Measurements from ENCODE around the gene APLN. TPM values are rescaled to one million over a fixed set of nuclear protein-coding genes. Genes with fewer than 3 reads are reported as not detected.

Gene APLN, protein sequence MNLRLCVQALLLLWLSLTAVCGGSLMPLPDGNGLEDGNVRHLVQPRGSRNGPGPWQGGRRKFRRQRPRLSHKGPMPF
- total RNA-seq, result 15.9 TPM
- long read RNA-seq, transcript APLN-201 (3 exons, 3,205 nt), result major isoform, 12 of 29 reads
- long read RNA-seq, partial matches to known transcripts, result 15 of 29 reads
- long read RNA-seq, other reads (novel, unspliced or antisense), result 2 of 29 reads

DNA sequence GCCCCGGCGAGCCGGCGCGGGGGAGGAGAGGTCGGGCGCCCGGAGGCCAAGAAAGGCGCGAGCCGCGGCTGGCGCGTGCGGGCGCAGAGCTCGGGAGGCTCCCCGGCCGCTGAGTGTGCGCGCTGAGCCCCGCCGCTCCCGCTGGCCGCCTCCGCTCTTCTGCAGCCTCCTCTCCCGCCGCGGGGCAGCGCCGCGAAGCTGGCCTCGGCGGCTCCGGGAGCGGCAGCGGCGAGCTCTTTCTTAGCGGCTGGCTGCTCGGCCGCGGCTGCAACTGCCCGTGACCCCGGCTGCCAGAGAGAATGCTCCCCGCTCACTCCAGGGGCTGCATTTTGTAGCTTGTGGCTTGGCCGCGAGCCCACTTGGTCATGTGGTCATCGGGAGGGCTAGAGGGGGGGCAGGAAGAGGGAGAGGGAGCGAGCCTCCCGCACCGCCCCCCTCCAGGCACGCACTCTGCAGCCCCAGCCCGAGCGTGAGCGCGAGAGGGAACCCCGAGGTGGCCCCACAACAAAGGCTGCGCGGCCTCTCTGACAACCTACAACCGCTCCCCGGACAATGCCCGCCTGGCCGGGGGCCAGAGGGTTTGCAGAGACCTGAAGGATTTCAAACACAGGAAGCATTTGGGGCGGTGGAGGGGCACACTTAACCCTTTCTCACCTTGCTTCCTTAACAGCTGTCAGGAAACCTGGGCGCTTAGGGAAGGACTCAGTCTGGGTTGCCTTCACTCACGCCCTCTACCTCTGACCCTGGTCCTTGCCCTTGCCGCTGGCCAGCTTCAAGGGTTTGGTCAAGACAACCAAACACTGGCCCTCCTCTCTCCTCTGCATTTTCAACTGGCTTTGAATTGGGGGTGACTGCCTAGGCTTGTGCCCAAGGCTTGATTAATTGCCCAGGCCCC, at the start of gene APLN:
APLN (minus strand) TSS at position 305 of the 895 bp plus-strand sequence. CDS start 326 bp downstream, outside the sequence.
- intact Hi-C loops (cut with micrococcal nuclease), result no loop called here
- DNase-seq, result peak; percentile 58
- H3K27ac ChIP-seq (replicated peaks), result peak within 1 kb of the TSS; percentile 80

DNA sequence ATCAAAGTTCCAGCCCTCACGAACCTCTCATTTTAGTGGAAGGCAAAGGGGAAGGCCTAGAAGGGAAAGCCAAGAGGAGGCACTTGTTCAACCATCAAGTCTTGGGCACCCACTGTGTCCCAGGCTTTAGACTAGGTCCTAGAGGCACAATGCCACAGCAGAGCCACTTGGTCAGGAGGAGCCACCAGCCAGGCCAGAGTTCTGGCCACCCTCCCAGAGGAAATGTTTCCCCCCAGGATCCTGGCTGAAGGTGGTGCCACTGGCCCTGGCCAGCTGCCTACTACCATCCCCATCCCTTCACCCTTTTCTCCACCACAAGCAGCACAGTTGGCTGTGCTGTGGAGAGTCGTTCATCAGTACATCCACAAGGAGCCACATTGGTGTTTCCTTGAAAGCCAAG, 49.7 kb upstream of the APLN start:
- H3K27ac ChIP-seq (replicated peaks), result no peak overlapping the region
- DNase-seq, result no peak
- no peaks in the 10 kb centered on the region for H3K9me3 ChIP-seq (replicated peaks)
- TF ChIP-seq, protein P1, sequence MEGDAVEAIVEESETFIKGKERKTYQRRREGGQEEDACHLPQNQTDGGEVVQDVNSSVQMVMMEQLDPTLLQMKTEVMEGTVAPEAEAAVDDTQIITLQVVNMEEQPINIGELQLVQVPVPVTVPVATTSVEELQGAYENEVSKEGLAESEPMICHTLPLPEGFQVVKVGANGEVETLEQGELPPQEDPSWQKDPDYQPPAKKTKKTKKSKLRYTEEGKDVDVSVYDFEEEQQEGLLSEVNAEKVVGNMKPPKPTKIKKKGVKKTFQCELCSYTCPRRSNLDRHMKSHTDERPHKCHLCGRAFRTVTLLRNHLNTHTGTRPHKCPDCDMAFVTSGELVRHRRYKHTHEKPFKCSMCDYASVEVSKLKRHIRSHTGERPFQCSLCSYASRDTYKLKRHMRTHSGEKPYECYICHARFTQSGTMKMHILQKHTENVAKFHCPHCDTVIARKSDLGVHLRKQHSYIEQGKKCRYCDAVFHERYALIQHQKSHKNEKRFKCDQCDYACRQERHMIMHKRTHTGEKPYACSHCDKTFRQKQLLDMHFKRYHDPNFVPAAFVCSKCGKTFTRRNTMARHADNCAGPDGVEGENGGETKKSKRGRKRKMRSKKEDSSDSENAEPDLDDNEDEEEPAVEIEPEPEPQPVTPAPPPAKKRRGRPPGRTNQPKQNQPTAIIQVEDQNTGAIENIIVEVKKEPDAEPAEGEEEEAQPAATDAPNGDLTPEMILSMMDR (IDR thresholded peaks at IDR 0.05; ENCODE audit: borderline replicate concordance), result no peak
- peaks cover 13% of the 10 kb centered on the region for H3K4me1 ChIP-seq
- H3K4me3 ChIP-seq, result no peak overlapping the region
- H3K27me3 ChIP-seq (ENCODE audit: low read depth), result no peaks in the 10 kb centered on the region
- intact Hi-C loops (cut with micrococcal nuclease), result no loop called here
- H3K36me3 ChIP-seq, result no peaks in the 10 kb centered on the region

More for the DNA sequence above, at the start of gene APLN:
- H3K9me3 ChIP-seq (replicated peaks), result no peaks in the 10 kb centered on the region
- TF ChIP-seq, protein P1 (IDR thresholded peaks at IDR 0.05; ENCODE audit: borderline replicate concordance), result no peak
- H3K4me3 ChIP-seq, result peak within 1 kb of the TSS; percentile 68
- no peaks in the 10 kb centered on the region for H3K27me3 ChIP-seq (ENCODE audit: low read depth)
- no peaks in the 10 kb centered on the region for H3K36me3 ChIP-seq
- peaks cover 37% of the 10 kb centered on the region for H3K4me1 ChIP-seq

DNA sequence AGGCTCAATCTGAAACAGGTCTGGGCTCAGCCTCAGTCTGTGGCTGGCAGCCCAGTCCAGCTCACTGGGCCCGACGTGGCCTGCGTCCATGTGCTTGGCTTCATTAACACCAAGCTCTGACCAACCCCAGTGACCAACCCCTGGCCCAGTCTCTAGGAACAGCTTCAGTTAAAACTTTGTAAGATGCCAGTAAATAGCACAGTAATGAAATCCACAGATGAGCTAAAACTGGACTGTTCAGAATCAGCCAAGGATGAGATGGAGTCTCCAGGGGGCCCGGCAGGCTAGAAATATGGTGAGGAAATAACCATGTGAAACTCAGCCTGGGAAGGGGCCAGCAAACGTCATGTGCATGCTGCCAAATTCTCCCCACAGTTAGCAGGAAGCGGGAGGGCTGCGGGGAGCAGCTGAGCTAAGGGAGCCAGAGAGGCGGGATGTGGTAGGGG, 46.9 kb upstream of the APLN start:
- Histone ChIP-seq H3K36me3 (no peaks in the 10 kb centered on the region), H3K9me3 (replicated peaks) (no peaks in the 10 kb centered on the region), H3K27me3 (ENCODE audit: low read depth) (no peaks in the 10 kb centered on the region), H3K4me1 (peaks cover 13% of the 10 kb centered on the region), H3K4me3 (no peak overlapping the region), H3K27ac (replicated peaks) (peak overlapping the region; percentile 58)
- TF ChIP-seq, protein P1 (IDR thresholded peaks at IDR 0.05; ENCODE audit: borderline replicate concordance), result no peak
- peak; percentile 79 for DNase-seq
- intact Hi-C loops (cut with micrococcal nuclease), result no loop called here

DNA sequence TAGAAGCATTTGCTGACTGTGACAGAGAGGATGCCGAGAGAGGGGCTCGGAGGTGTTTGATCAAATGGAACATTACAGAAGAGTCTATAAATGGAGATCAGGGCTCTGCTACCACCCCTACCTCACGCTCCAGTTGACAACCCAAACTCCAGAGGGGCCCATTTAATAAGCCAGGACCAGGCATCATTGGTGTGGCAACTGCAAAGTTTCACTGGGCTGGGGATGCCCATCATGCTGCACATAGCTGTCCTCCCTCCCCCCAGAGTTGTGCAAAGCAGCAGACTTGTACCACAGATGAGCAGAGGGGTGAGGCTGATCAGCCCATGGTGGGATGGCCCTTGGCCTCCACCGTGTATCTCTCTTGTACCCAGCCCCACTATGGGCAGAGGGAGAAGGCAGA, 45.8 kb upstream of the APLN start:
- H3K4me1 ChIP-seq, result peaks cover 13% of the 10 kb centered on the region
- intact Hi-C loops (cut with micrococcal nuclease), result no loop called here
- TF ChIP-seq, protein P1 (IDR thresholded peaks at IDR 0.05; ENCODE audit: borderline replicate concordance), result no peak
- no peak for DNase-seq
- H3K36me3 ChIP-seq, result no peaks in the 10 kb centered on the region
- H3K9me3 ChIP-seq (replicated peaks), result no peaks in the 10 kb centered on the region
- no peaks in the 10 kb centered on the region for H3K27me3 ChIP-seq (ENCODE audit: low read depth)
- H3K4me3 ChIP-seq, result no peak overlapping the region
- peak overlapping the region; percentile 58 for H3K27ac ChIP-seq (replicated peaks)

DNA sequence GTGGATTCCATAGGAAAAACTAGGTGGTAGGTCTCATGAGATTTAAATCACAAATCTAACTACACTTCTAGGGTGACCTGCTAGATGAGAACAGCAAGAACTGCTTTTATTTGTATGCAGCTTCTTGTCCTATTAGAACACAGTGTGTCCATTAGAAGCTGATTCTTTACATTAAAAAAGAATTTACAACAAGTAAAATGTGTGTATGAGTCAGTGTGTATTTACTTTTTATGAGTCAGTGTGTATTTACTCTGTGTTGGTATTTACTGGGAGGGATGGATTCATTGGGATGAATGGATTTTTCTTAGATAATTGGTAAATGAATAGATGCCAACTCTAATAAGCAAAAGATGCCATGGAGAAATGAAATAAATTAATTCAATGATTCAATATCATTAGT, 43.4 kb upstream of the APLN start:
- intact Hi-C loops (cut with micrococcal nuclease), result no loop called here
- Histone ChIP-seq H3K36me3 (no peaks in the 10 kb centered on the region), H3K27me3 (ENCODE audit: low read depth) (no peaks in the 10 kb centered on the region), H3K4me1 (peaks cover 13% of the 10 kb centered on the region), H3K9me3 (replicated peaks) (no peaks in the 10 kb centered on the region), H3K27ac (replicated peaks) (no peak overlapping the region), H3K4me3 (no peak overlapping the region)
- DNase-seq, result no peak
- TF ChIP-seq, protein P1 (IDR thresholded peaks at IDR 0.05; ENCODE audit: borderline replicate concordance), result no peak
